K562 (cell line): Measurements from ENCODE around the gene SERPINA3. TPM values are rescaled to one million over a fixed set of nuclear protein-coding genes. Genes with fewer than 3 reads are reported as not detected.

Experiments used
- ATAC-seq: fragments of 200-7000 bp; cut with Tn5 transposase; 3 replicates; pipeline ENCODE4 v1.9.1; 2020; ENCODE audit warnings: moderate library complexity
- BruUV-seq: library from RNA; stranded (reverse); fragments of 400-500 nt; replicated peaks from 2 replicates; lab custom pipeline; 2021; lab: Mats Ljungman, UMichigan
- CTCF ChIA-PET: fragments of 300-600 bp; formaldehyde crosslinking; extraction: SDS; loops from one replicate; lab custom pipeline; 2021; ENCODE audit warnings: low intra/inter-chr PET ratio; lab: Yijun Ruan, JAX
- POLR2A ChIA-PET: fragments of 300-600, 350-650 bp; sonication (Branson Sonifier 250); formaldehyde crosslinking; extraction: SDS; loops from one replicate; lab custom pipeline; 2021; ENCODE audit warnings: antibody characterized with exemption, inconsistent platforms; lab: Yijun Ruan, JAX
- DNase-seq, 4 experiments: peaks; one replicate each; pipeline versions ENCODE4 v3.0.0 to v3.0.0-alpha.2; 2011 to 2018; ENCODE audit warnings: low spot score in 3 of 4, mixed read lengths in 3 of 4; ENCODE audit errors: extremely low read depth in 1 of 4
- FAIRE-seq: peaks from 2 replicates; lab custom pipeline; 2011; peaks lifted over from hg19 to GRCh38; lab: Jason Lieb, UNC
- H2AFZ ChIP-seq: 2 replicates; pipeline ENCODE4 v1.6.0; 2011; ENCODE audit warnings: low read depth, low read length, control low read depth, inconsistent platforms
- H3K27ac ChIP-seq: fragments of 200-600 bp; 3 replicates; pipeline ENCODE4 v1.8.0; 2011; ENCODE audit warnings: low read depth, mild to moderate bottlenecking, control low read depth, inconsistent platforms, low read length, moderate library complexity, mixed read lengths; ENCODE audit errors: extremely low read depth
- H3K27me3 ChIP-seq, 2 experiments: fragments of 300-600 bp in 1 of 2; 2 replicates in 1 of 2; 3 replicates in 1 of 2; pipeline versions ENCODE4 v1.6.0 to v1.8.0; 2011; ENCODE audit warnings: inconsistent platforms in 2 of 2, low read length in 2 of 2, mild to moderate bottlenecking in 1 of 2, mixed read lengths in 1 of 2, moderate library complexity in 1 of 2; ENCODE audit not compliant: control insufficient read depth in 2 of 2, insufficient read depth in 2 of 2
- H3K36me3 ChIP-seq: fragments of 300-600 bp; 3 replicates; pipeline ENCODE4 v1.8.0; 2011; ENCODE audit warnings: mild to moderate bottlenecking, low read length, inconsistent platforms; ENCODE audit not compliant: control insufficient read depth, insufficient read depth
- H3K4me1 ChIP-seq, 2 experiments: fragments of 200-600 bp in 1 of 2; replicated peaks in 1 of 2; 2 replicates in 1 of 2; 3 replicates in 1 of 2; pipeline versions ENCODE4 v1.5.1 to v1.8.0; 2011; ENCODE audit warnings: inconsistent platforms in 2 of 2, low read length in 2 of 2, mild to moderate bottlenecking in 1 of 2, mixed read lengths in 1 of 2, moderate library complexity in 1 of 2; ENCODE audit not compliant: control insufficient read depth in 2 of 2, insufficient read depth in 2 of 2
- H3K4me2 ChIP-seq: 2 replicates; pipeline ENCODE4 v1.6.1; 2011; ENCODE audit warnings: low read length, control low read depth, inconsistent platforms, mixed read lengths; ENCODE audit not compliant: insufficient read depth
- H3K4me3 ChIP-seq: fragments of 200-600 bp; sonication (generic), shearing (Covaris generic); 2 replicates; pipeline ENCODE4 v1.5.1; 2016; ENCODE audit warnings: control low read depth, inconsistent platforms
- H3K79me2 ChIP-seq: fragments of 200-600 bp; 3 replicates; pipeline ENCODE4 v1.8.0; 2011; ENCODE audit warnings: low read length, inconsistent platforms; ENCODE audit not compliant: control insufficient read depth, insufficient read depth
- H3K9ac ChIP-seq, 2 experiments: 2 replicates each; pipeline versions ENCODE4 v1.6.0 to v1.6.1; 2011; ENCODE audit warnings: low read depth in 2 of 2, low read length in 2 of 2, control low read depth in 1 of 2, inconsistent platforms in 1 of 2, mild to moderate bottlenecking in 1 of 2, mixed read lengths in 1 of 2; ENCODE audit not compliant: insufficient read depth in 1 of 2
- H3K9me1 ChIP-seq: one replicate; pipeline ENCODE4 v1.6.0; 2011; ENCODE audit warnings: inconsistent platforms, mild to moderate bottlenecking, low read length, moderate library complexity; ENCODE audit not compliant: control insufficient read depth, insufficient read depth
- H3K9me3 ChIP-seq: replicated peaks from 2 replicates; pipeline ENCODE4 v1.5.1; 2011; ENCODE audit warnings: low read depth, low read length, inconsistent platforms; ENCODE audit not compliant: control insufficient read depth, insufficient read depth
- H4K20me1 ChIP-seq: replicated peaks from 2 replicates; pipeline ENCODE4 v1.6.1; 2011; ENCODE audit warnings: low read length, inconsistent platforms, mixed read lengths; ENCODE audit not compliant: control insufficient read depth, insufficient read depth
- GABPA ChIP-seq: fragments of 200-800 bp; sonication (Bioruptor generic); conservative IDR thresholded peaks from 2 replicates; pipeline ENCODE4 v1.6.1; 2016; ENCODE audit warnings: low read depth, missing genetic modification characterization, missing compliant biosample characterization
- MYBL2 ChIP-seq, 2 experiments: fragments of 450-650 bp in 1 of 2; sonication (generic) in 1 of 2; formaldehyde crosslinking in 1 of 2; IDR thresholded peaks; 2 replicates each; pipeline versions ENCODE4 v1.6.1 to v1.8.1; 2017 to 2022; ENCODE audit warnings: borderline replicate concordance in 1 of 2, inconsistent platforms in 1 of 2, low read depth in 1 of 2, mild to moderate bottlenecking in 1 of 2, missing genetic modification reagents in 1 of 2, moderate library complexity in 1 of 2
- PCBP2 ChIP-seq: fragments of 200-400 bp; formaldehyde crosslinking; IDR thresholded peaks from 2 replicates; pipeline ENCODE4 v1.6.1; 2018; ENCODE audit warnings: low read length, low read depth, mild to moderate bottlenecking, moderate library complexity; ENCODE audit not compliant: poor library complexity, severe bottlenecking
- YY1 ChIP-seq, 3 experiments: IDR thresholded peaks; 2 replicates each; pipeline ENCODE4 v1.6.1; 2011; ENCODE audit warnings: low read length in 2 of 3, mild to moderate bottlenecking in 2 of 3, moderate library complexity in 2 of 3, borderline replicate concordance in 1 of 3, control low read depth in 1 of 3, low read depth in 1 of 3; ENCODE audit not compliant: insufficient read depth in 3 of 3, insufficient replicate concordance in 2 of 3, control insufficient read depth in 1 of 3, insufficient read length in 1 of 3; ENCODE audit errors: extremely low read depth in 1 of 3
- ZFP30 ChIP-seq: fragments of 250-450 bp; sonication (Bioruptor Pico); IDR thresholded peaks from 2 replicates; pipeline ENCODE4 v1.8.0; 2022; ENCODE audit warnings: moderate library complexity, mild to moderate bottlenecking, inconsistent platforms, borderline replicate concordance
- ZKSCAN3 ChIP-seq: fragments of 250-450 bp; sonication (Bioruptor Pico); IDR thresholded peaks from 2 replicates; pipeline ENCODE4 v1.4.0; 2020
- ZNF143 ChIP-seq: sonication (generic); formaldehyde crosslinking; IDR thresholded peaks from 2 replicates; pipeline ENCODE4 v1.9.0; 2022; ENCODE audit warnings: mild to moderate bottlenecking, missing genetic modification reagents
- ZNF717 ChIP-seq: fragments of 250-450 bp; sonication (Bioruptor Pico); IDR thresholded peaks from 2 replicates; pipeline ENCODE4 v1.5.0; 2021
- ZNF76 ChIP-seq: fragments of 250-450 bp; sonication (Bioruptor Pico); IDR thresholded peaks from 2 replicates; pipeline ENCODE4 v1.4.0; 2020; ENCODE audit warnings: mild to moderate bottlenecking, moderate library complexity, borderline replicate concordance
- WGBS: fragments of 100-300 bp; shearing (Covaris generic); methylation state at CpG from one replicate; pipeline ENCODE4 v1.1.6; 2016; ENCODE audit warnings: low coverage, mixed read lengths; ENCODE audit not compliant: insufficient coverage; ENCODE audit errors: missing lambda C conversion rate; 5-methylcytosine and 5-hydroxymethylcytosine counted together
- in situ Hi-C: fragments of 300-500 bp; cut with MboI; formaldehyde crosslinking; loops from 4 replicates; pipeline ENCODE4 v1.15.0; 2018; ENCODE audit warnings: inconsistent platforms, mixed read lengths
- intact Hi-C: fragments of 100-400 bp; cut with micrococcal nuclease; formaldehyde crosslinking; loops from 2 replicates; pipeline ENCODE4 v1.14.2; 2022
- polyA plus RNA-seq, 8 experiments: library from polyadenylated mRNA; depleted of rRNA in 4 of 8; stranded (reverse) in 5 of 8; unstranded in 3 of 8; fragments of >200 nt; fragmentation: Nextera tagmentation in 2 of 8; fragmentation: Illumina TruSeq in 1 of 8; extraction: Ambion mirVana in 2 of 8; extraction: Trizol in 1 of 8; gene quantifications; 2 replicates each; pipeline versions ENCODE4 v1.2.1 to v1.2.3, GENCODE V29; 2011 to 2014; ENCODE audit warnings: inconsistent platforms in 1 of 8, missing spikeins in 1 of 8
- total RNA-seq, 7 experiments: library from RNA; depleted of rRNA in 6 of 7; stranded (reverse); fragments of >200 nt in 6 of 7; fragmentation: Illumina TruSeq in 2 of 7; extraction: Trizol in 2 of 7; gene quantifications; 2 replicates each; pipeline versions ENCODE4 v1.2.1 to v1.2.3, GENCODE V29; 2011 to 2021; ENCODE audit warnings: low replicate concordance in 1 of 7
- TF ChIP-seq, protein P1 (sequence below): fragments of 450-650 bp; IDR thresholded peaks from one replicate; pipeline ENCODE4 v1.6.1; 2018; ENCODE audit warnings: mild to moderate bottlenecking, moderate library complexity; ENCODE audit not compliant: partially characterized antibody
- TF ChIP-seq, protein P2 (sequence below): fragments of 450-650 bp; formaldehyde crosslinking; IDR thresholded peaks from 2 replicates; pipeline ENCODE4 v1.4.0; 2020; ENCODE audit warnings: mild to moderate bottlenecking, moderate library complexity
- TF ChIP-seq, protein P3 (sequence below), 2 experiments: fragments of 450-650 bp; conservative IDR thresholded peaks; 2 replicates each; pipeline ENCODE4 v1.6.1; 2017; ENCODE audit warnings: mild to moderate bottlenecking in 2 of 2, moderate library complexity in 2 of 2
- TF ChIP-seq, protein P4 (sequence below): fragments of 250-450 bp; sonication (Bioruptor Pico); IDR thresholded peaks from 2 replicates; pipeline ENCODE4 v1.9.0; 2021; ENCODE audit warnings: mild to moderate bottlenecking

SERPINA3 gene
- total and polyA plus RNA-seq, 9 of the 15 experiments (the other 6 are each of a cell fraction or from before 2014, with no cell fraction given): 2.3 TPM; not detected in 8

DNA sequence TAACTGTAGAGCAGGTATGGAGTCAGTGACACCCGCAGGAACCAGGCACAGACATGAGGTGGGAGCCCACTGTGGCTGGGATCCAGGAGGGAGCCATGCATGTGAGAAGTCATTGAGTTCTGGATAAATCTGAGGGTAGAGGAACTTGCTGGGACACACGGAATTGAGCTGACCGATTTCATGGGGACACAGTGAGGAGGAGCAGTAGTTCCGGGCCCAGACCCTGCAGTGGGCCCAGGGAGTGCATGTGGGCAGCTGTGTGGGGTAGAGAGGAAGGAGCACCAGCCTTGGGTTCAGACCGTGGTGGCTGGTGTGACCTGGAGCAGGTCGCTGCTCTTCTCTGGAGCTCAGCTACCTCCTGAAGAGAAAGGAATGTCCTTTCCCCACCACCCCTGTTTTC is 8.4 kb downstream of the SERPINA3 start:
- ChIA-PET CTCF (no interaction called here), POLR2A (no interaction called here)
- 0% methylated on average over 6 of the region's 6 CpGs for WGBS
- Histone ChIP-seq H3K36me3 (no peaks in the 10 kb centered on the region), H3K27me3 (no peaks in the 10 kb centered on the region), H3K4me2 (no peak overlapping the region), H2AFZ (no peak overlapping the region), H3K9me3 (no peaks in the 10 kb centered on the region), H3K9me1 (no peaks in the 10 kb centered on the region), H3K9ac (no peak overlapping the region), H3K79me2 (no peaks in the 10 kb centered on the region), H4K20me1 (no peaks in the 10 kb centered on the region), H3K4me3 (no peak overlapping the region), H3K27ac (no peak overlapping the region), H3K4me1 (no peaks in the 10 kb centered on the region)
- ATAC-seq: no peak
- in situ Hi-C loops (no loop called here), intact Hi-C loops (no loop called here)
- no TSS peak for BruUV-seq
- no peak for DNase-seq
- no peak for FAIRE-seq
- TF ChIP-seq MYBL2 (IDR thresholded peaks at IDR 0.05; ENCODE audit: low read depth) (no peak), MYBL2 (CRISPR knock-in tag; IDR thresholded peaks at IDR 0.05; ENCODE audit: borderline replicate concordance) (no peak), PCBP2 (no peak), ZFP30 (CRISPR knock-in tag) (no peak), GABPA (tag) (no peak), ZNF717 (CRISPR knock-in tag) (no peak), ZNF76 (no peak), ZKSCAN3 (CRISPR knock-in tag) (no peak), YY1 (IDR thresholded peaks at IDR 0.05; ENCODE audit: borderline replicate concordance in 1 of 3, control insufficient read depth in 1 of 3, extremely low read depth in 1 of 3, insufficient read depth in 3 of 3, insufficient read length in 1 of 3, insufficient replicate concordance in 2 of 3, low read depth in 1 of 3, low read length in 2 of 3) (no peak), ZNF143 (CRISPR knock-in tag) (no peak)
- TF ChIP-seq, protein P1, sequence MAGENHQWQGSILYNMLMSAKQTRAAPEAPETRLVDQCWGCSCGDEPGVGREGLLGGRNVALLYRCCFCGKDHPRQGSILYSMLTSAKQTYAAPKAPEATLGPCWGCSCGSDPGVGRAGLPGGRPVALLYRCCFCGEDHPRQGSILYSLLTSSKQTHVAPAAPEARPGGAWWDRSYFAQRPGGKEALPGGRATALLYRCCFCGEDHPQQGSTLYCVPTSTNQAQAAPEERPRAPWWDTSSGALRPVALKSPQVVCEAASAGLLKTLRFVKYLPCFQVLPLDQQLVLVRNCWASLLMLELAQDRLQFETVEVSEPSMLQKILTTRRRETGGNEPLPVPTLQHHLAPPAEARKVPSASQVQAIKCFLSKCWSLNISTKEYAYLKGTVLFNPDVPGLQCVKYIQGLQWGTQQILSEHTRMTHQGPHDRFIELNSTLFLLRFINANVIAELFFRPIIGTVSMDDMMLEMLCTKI: no peak
- TF ChIP-seq, protein P2, sequence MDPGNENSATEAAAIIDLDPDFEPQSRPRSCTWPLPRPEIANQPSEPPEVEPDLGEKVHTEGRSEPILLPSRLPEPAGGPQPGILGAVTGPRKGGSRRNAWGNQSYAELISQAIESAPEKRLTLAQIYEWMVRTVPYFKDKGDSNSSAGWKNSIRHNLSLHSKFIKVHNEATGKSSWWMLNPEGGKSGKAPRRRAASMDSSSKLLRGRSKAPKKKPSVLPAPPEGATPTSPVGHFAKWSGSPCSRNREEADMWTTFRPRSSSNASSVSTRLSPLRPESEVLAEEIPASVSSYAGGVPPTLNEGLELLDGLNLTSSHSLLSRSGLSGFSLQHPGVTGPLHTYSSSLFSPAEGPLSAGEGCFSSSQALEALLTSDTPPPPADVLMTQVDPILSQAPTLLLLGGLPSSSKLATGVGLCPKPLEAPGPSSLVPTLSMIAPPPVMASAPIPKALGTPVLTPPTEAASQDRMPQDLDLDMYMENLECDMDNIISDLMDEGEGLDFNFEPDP: no peak
- TF ChIP-seq, protein P3, sequence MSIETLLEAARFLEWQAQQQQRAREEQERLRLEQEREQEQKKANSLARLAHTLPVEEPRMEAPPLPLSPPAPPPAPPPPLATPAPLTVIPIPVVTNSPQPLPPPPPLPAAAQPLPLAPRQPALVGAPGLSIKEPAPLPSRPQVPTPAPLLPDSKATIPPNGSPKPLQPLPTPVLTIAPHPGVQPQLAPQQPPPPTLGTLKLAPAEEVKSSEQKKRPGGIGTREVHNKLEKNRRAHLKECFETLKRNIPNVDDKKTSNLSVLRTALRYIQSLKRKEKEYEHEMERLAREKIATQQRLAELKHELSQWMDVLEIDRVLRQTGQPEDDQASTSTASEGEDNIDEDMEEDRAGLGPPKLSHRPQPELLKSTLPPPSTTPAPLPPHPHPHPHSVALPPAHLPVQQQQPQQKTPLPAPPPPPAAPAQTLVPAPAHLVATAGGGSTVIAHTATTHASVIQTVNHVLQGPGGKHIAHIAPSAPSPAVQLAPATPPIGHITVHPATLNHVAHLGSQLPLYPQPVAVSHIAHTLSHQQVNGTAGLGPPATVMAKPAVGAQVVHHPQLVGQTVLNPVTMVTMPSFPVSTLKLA (conservative IDR thresholded peaks at IDR 0.05): no peak
- TF ChIP-seq, protein P4, sequence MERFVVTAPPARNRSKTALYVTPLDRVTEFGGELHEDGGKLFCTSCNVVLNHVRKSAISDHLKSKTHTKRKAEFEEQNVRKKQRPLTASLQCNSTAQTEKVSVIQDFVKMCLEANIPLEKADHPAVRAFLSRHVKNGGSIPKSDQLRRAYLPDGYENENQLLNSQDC (CRISPR knock-in tag): no peak
